ENCODE results near the gene SMYD3. TPM values are rescaled to one million over a fixed set of nuclear protein-coding genes. Genes with fewer than 3 reads are reported as not detected.

SMYD3 gene
- total and polyA plus RNA-seq, 10 of the 15 experiments (the other 5 are each of a cell fraction or from before 2014, with no cell fraction given): 18.3 to 54.0 (median 24.8) TPM

GRCh38 chr1:246002725-246003441 lies 504.2 kb downstream of the SMYD3 start:
- no peak overlapping the region for H3K9ac ChIP-seq (ENCODE audit: control insufficient read depth, insufficient read depth, low read length)
- intact Hi-C loops (cut with micrococcal nuclease; ENCODE audit: unreplicated experiment) (loop anchor here (1.0 to 10.0 kb wide), 8 partner anchors 115 to 926 kb away; no protein-coding TSS in a partner anchor), in situ Hi-C loops (cut with MboI) (loop anchor here (5.0 to 10.0 kb wide), 2 partner anchors 851 to 928 kb away; partner anchors contain the start of gene KIF26B)
- no peaks in the 10 kb centered on the region for H3K9me3 ChIP-seq (replicated peaks; ENCODE audit: control insufficient read depth, insufficient read depth, low read length)
- 71% methylated on average over 19 of the region's 23 CpGs for WGBS (ENCODE audit: insufficient coverage, insufficient replicate concordance, low lambda C conversion rate, missing lambda C conversion rate)
- SMC1A ChIA-PET (ENCODE audit: uncharacterized antibody, unreplicated experiment): interaction anchor here (0.8 to 2.3 kb wide), 8 partner anchors 50 to 850 kb away, joined by 3 to 16 read pairs (median 4); no protein-coding TSS in a partner anchor
- peak; percentile 39 for DNase-seq (ENCODE audit: low read depth, low spot score)
- BruUV-seq (replicated peaks): no TSS peak
- no peak overlapping the region for H3K27ac ChIP-seq (ENCODE audit: control insufficient read depth, insufficient read depth)
- no peak overlapping the region for H2AFZ ChIP-seq (ENCODE audit: control insufficient read depth, low read depth, low read length)
- POLR2A ChIA-PET: interaction anchor here (1.3 kb wide), 1 partner anchor 850 kb away, joined by 4 read pairs; no protein-coding TSS in a partner anchor
- H3K4me2 ChIP-seq (ENCODE audit: control insufficient read depth, insufficient read depth): no peak overlapping the region
- no peak overlapping the region for H3K4me3 ChIP-seq
- H3K4me1 ChIP-seq (ENCODE audit: control insufficient read depth, insufficient read depth, low read length): peaks cover 4% of the 10 kb centered on the region; the same call in 1 of the 2 replicates
- H3K27me3 ChIP-seq (replicated peaks in 1 of 2; ENCODE audit: control insufficient read depth in 2 of 2, insufficient read depth in 2 of 2, low read length in 1 of 2): no peaks in the 10 kb centered on the region
- no peaks in the 10 kb centered on the region for H3K36me3 ChIP-seq (ENCODE audit: control insufficient read depth in 2 of 2, insufficient read depth in 2 of 2, low read length in 1 of 2)
- RAD21 ChIA-PET (ENCODE audit: unreplicated experiment): interaction anchor here (1.0 to 4.5 kb wide), 6 partner anchors 114 to 850 kb away, joined by 3 to 19 read pairs (median 16); no protein-coding TSS in a partner anchor
- CTCF ChIA-PET: interaction anchor here (0.7 to 4.8 kb wide), 13 partner anchors 19 to 850 kb away, joined by 3 to 48 read pairs (median 4); no protein-coding TSS in a partner anchor
- peak; percentile 85 for ATAC-seq
- no peaks in the 10 kb centered on the region for H3K79me2 ChIP-seq (ENCODE audit: control insufficient read depth, insufficient read depth, low read length)
- FAIRE-seq: peak; percentile 95
- no peaks in the 10 kb centered on the region for H4K20me1 ChIP-seq (ENCODE audit: control insufficient read depth, insufficient read depth)
- no peak for TF ChIP-seq ZBTB11 (CRISPR knock-in tag; IDR thresholded peaks at IDR 0.05)
- no peak for TF ChIP-seq SMAD1 (IDR thresholded peaks at IDR 0.05; ENCODE audit: low read depth, partially characterized antibody)
- TF ChIP-seq RUNX3 (IDR thresholded peaks at IDR 0.05; ENCODE audit: low read length): 0 out of 2 replicates have a peak, but pooled peaks have one; percentile 24
- TF ChIP-seq JUNB (IDR thresholded peaks at IDR 0.05): no peak
- no peak for TF ChIP-seq TBL1XR1 (IDR thresholded peaks at IDR 0.05; ENCODE audit: low read depth, low read length)
- 0 out of 4 replicates have a peak, but pooled peaks of 1 of the 2 experiments have one; percentile 15 for TF ChIP-seq IKZF2 (IDR thresholded peaks at IDR 0.05)
- 0 out of 2 replicates have a peak, but pooled peaks have one; percentile 60 for TF ChIP-seq NBN (IDR thresholded peaks at IDR 0.05)
- TF ChIP-seq SKIL (IDR thresholded peaks at IDR 0.05; ENCODE audit: low read depth, poor library complexity, severe bottlenecking): no peak
- TF ChIP-seq IKZF1 (conservative IDR thresholded peaks at IDR 0.05): peak; percentile 28; the same call in 1 of the 2 replicates
- TF ChIP-seq RELB (IDR thresholded peaks at IDR 0.05; ENCODE audit: low read depth): no peak
- no peak for TF ChIP-seq ZNF274 (IDR thresholded peaks at IDR 0.05; ENCODE audit: insufficient read depth, insufficient read length)
- peak; percentile 60 for TF ChIP-seq ATF7 (IDR thresholded peaks at IDR 0.05; ENCODE audit: low read depth)
- TF ChIP-seq ELK1 (IDR thresholded peaks at IDR 0.05; ENCODE audit: low read depth, low read length): no peak
- TF ChIP-seq STAT3 (IDR thresholded peaks at IDR 0.05; ENCODE audit: low read depth, low read length): no peak
- TF ChIP-seq ASH2L (IDR thresholded peaks at IDR 0.05; ENCODE audit: borderline replicate concordance, low read depth): no peak
